PFSK-1 (cell line): Measurements from ENCODE around the gene FOCAD.

Source experiments
- FOXP2 ChIP-seq: optimal IDR thresholded peaks from 2 replicates; pipeline ENCODE3; 2011; ENCODE audit warnings: borderline replicate concordance, control low read depth, inconsistent platforms; ENCODE audit not compliant: insufficient read depth; ENCODE audit errors: extremely low read length, extremely low read depth
- POLR2AphosphoS5 ChIP-seq: IDR thresholded peaks from 2 replicates; pipeline ENCODE4 v1.6.1; 2012; ENCODE audit warnings: low read depth, mild to moderate bottlenecking, control low read depth, low read length, moderate library complexity
- SIN3A ChIP-seq: IDR thresholded peaks from 2 replicates; pipeline ENCODE4 v1.6.1; 2012; ENCODE audit warnings: mild to moderate bottlenecking, low read length, moderate library complexity, borderline replicate concordance; ENCODE audit not compliant: insufficient read depth
- TAF1 ChIP-seq: IDR thresholded peaks from 2 replicates; pipeline ENCODE4 v1.6.1; 2012; ENCODE audit warnings: low read length, control low read depth, borderline replicate concordance; ENCODE audit not compliant: insufficient read depth
- TF ChIP-seq, protein P1 (sequence below), 2 experiments: IDR thresholded peaks; 2 replicates each; pipeline versions ENCODE4 v1.6.1 to v1.8.0; 2011 to 2012; ENCODE audit warnings: low read depth in 2 of 2, low read length in 2 of 2, control low read depth in 1 of 2, inconsistent platforms in 1 of 2, mild to moderate bottlenecking in 1 of 2, moderate library complexity in 1 of 2; ENCODE audit not compliant: insufficient read depth in 1 of 2

The FOCAD gene

DNA sequence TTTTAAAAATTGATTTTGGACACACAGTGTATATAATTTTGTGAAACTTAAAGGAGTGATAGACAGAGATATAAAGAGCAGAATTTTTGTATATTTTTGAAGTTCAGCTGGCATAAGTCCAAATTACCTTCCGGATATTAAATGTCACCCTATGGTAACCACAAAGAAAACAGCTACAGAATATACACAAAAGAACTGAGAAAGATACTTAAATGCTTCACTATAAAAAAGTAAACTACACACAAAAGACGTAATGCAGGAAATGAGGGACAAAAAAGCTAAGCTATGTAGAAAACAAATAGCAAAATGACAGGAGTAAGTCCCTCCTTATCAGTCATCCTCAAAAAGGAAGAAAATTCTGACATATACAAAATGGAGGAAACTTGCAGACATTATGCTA, 318.0 kb downstream of the FOCAD start:
- TF ChIP-seq, protein P1, sequence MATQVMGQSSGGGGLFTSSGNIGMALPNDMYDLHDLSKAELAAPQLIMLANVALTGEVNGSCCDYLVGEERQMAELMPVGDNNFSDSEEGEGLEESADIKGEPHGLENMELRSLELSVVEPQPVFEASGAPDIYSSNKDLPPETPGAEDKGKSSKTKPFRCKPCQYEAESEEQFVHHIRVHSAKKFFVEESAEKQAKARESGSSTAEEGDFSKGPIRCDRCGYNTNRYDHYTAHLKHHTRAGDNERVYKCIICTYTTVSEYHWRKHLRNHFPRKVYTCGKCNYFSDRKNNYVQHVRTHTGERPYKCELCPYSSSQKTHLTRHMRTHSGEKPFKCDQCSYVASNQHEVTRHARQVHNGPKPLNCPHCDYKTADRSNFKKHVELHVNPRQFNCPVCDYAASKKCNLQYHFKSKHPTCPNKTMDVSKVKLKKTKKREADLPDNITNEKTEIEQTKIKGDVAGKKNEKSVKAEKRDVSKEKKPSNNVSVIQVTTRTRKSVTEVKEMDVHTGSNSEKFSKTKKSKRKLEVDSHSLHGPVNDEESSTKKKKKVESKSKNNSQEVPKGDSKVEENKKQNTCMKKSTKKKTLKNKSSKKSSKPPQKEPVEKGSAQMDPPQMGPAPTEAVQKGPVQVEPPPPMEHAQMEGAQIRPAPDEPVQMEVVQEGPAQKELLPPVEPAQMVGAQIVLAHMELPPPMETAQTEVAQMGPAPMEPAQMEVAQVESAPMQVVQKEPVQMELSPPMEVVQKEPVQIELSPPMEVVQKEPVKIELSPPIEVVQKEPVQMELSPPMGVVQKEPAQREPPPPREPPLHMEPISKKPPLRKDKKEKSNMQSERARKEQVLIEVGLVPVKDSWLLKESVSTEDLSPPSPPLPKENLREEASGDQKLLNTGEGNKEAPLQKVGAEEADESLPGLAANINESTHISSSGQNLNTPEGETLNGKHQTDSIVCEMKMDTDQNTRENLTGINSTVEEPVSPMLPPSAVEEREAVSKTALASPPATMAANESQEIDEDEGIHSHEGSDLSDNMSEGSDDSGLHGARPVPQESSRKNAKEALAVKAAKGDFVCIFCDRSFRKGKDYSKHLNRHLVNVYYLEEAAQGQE (IDR thresholded peaks at IDR 0.05; ENCODE audit: insufficient read depth in 1 of 2, low read depth in 2 of 2, low read length in 2 of 2) = no peak
- TF ChIP-seq FOXP2 = no peak
- no peak for TF ChIP-seq POLR2AphosphoS5
- TF ChIP-seq TAF1 = no peak
- no peak for TF ChIP-seq SIN3A

- no peak for TF ChIP-seq SIN3A
- TF ChIP-seq, protein P1 (IDR thresholded peaks at IDR 0.05; ENCODE audit: insufficient read depth in 1 of 2, low read depth in 2 of 2, low read length in 2 of 2) = no peak
- TF ChIP-seq TAF1 = no peak
- no peak for TF ChIP-seq FOXP2
- no peak for TF ChIP-seq POLR2AphosphoS5
Measured at GRCh38 chr9:21015129-21015815, 331.2 kb downstream of the FOCAD start.

- no peak for TF ChIP-seq SIN3A
- no peak for TF ChIP-seq FOXP2
- no peak for TF ChIP-seq POLR2AphosphoS5
- TF ChIP-seq, protein P1 (IDR thresholded peaks at IDR 0.05; ENCODE audit: insufficient read depth in 1 of 2, low read depth in 2 of 2, low read length in 2 of 2) = no peak
- TF ChIP-seq TAF1 = no peak
Measured at GRCh38 chr9:21015995-21016394, 331.9 kb downstream of the FOCAD start.

DNA sequence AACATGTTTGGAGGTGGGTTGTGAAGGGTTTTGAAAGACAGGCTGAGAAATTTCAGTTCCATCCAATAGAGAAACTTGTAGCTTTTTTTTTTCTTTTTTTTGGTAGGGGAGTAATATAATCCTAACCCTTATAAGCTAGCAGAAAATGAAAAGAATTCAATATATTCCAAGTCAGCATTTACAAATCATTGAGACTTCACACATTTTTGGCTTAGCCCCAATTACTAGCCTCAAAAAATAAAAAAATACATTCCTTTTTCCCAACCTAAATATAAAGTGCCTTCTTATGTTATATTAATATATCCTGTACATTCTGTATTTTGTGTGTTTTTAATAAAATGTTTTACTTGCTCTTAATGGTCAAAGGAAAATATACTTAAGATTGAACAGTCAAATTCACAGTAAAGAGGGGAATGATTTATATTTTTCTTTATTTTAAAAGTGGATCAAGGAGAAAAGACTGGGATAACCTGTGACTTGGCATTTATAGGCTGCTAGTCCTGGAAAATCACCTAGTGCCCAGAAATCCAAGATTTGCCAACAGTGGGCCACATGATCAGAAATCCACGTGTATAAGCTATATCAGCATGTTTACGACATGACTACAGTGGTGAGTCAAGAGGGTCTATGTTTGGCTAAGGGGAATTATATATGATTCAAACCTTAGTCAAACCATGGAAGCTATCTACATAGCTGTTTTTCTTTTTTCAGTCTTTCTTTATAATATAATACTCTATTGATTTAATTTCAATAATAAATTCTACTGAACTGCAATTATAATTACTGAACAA, 332.8 kb downstream of the FOCAD start:
- TF ChIP-seq POLR2AphosphoS5 = no peak
- TF ChIP-seq, protein P1 (IDR thresholded peaks at IDR 0.05; ENCODE audit: insufficient read depth in 1 of 2, low read depth in 2 of 2, low read length in 2 of 2) = no peak
- TF ChIP-seq FOXP2 = no peak
- TF ChIP-seq TAF1 = no peak
- TF ChIP-seq SIN3A = no peak
